Stimulated activated CD8-positive, alpha-beta memory T cell treated with anti-CD3 and anti-CD28 coated beads, Interleukin-2, amount 100 ng/mL, for 1 hour (primary cell): Measurements from ENCODE around the gene RPL36AL.
"Not testable (repeated sequence)": the region's sequence is repeated elsewhere in the genome, so short reads cannot be mapped to it uniquely, and the experiment has no call there.

Experiments
- DNase-seq, 2 donors: peaks; one replicate each; pipeline ENCODE4 v3.0.0-alpha.2; 2020; ENCODE audit warnings: low read depth in 2 of 2

The RPL36AL gene

DNA sequence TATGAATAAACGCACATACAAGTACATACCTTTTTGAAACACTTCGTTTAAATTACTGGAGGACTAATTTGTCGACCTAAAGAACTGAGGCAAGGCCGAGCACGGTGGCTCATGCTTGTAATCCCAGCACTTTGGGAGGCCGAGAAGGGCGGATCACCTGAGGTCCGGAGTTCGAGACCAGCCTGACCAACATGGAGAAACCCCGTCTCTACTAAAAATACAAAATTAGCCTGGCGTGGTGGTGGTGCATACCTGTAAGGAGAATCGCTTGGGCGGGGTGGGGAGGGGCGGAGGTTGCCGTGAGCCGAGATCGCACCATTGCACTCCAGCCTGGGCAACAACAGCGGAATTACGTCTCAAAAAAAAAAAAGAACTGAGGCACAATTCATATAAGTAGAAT, 1.2 kb downstream of the RPL36AL start:
- DNase-seq, result not testable (repeated sequence)

DNA sequence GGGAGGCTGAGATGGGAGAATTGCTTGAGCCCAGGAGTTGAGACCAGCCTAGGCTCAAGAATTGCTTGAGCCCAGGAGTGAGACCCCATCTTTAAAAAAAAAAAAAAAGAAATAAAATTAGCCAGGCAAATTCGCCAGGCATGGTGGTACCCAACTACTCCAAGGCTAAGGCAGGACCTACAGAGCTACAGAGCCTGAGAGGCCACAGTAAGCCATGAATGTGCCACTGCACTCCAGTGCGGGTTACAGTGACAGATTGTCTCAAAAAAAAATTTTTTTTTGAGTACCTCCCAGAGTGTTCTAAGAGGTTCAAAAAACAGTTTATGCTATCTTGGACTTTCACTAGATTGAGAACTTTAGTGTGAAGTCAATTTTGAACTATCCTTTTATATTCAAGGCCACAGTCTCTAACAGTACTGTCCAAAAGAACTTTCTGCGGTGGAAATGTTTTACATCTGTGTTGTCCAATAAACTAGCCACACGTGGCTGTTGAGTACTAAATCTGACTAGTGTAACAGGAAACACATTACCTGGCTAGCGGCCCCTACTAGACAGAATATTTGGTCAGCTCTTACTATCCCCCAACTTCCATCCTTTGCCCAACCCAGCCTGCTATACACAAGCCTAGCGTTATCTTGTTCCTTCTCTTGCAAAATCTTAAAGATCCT, 2.4 kb downstream of the RPL36AL start:
- no peak for DNase-seq

DNA sequence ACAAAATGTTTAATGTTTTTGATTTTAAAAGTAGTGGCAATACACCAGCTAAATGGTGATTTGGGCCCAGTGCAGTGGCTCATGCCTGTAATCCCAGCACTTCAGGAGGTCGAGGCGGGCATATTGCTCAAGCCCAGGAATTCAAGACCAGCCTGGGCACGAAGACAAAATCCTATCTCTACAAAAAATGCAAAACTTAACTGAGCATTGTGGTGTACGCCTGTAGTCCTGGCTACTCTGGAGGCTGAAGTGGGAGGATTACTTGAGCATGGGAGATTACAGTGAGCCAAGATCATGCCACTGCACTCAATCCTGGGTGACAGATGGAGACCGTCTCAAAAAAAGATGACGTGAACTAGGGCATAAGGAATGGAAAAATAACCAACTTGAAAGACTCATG, 4.7 kb downstream of the RPL36AL start:
- DNase-seq, result no peak

DNA sequence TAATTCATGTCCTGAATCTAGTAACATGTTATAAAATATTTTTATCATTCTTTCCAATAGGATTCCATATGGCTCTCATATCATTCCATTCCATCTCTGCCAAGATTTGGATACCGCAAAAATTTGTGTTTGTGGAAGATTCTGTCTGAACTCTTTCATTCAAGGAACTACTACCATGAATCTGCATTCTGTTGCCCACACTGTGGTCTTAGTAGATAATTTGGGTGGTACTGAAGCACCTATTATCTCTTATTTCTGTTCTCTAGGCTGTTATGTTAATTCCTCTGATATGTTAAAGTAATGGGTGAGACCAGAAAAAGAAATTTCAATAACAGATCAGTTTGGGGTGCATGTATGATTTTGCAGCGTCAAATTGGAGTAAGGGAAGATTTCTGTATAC, 6.2 kb downstream of the RPL36AL start:
- DNase-seq, result no peak

DNA sequence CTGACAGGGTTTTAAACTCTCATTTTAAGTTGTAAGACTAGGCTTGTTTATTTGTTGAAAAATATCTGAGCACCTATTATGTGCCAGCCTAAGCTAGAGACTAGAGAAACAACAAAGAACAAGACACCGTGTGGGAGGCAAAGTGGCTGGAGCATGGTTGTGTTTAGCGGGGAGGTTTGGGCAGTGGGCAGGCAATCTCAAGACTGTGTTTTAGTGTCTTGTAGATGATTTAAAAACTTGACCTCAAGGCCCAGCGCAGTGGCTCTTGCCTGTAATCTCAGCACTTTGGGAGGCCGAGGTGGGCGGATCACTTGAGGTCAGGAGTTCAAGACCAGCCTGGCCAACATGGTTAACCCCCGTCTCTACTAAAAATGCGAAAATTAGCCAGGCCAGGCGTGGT, 7.8 kb downstream of the RPL36AL start:
- no peak for DNase-seq

DNA sequence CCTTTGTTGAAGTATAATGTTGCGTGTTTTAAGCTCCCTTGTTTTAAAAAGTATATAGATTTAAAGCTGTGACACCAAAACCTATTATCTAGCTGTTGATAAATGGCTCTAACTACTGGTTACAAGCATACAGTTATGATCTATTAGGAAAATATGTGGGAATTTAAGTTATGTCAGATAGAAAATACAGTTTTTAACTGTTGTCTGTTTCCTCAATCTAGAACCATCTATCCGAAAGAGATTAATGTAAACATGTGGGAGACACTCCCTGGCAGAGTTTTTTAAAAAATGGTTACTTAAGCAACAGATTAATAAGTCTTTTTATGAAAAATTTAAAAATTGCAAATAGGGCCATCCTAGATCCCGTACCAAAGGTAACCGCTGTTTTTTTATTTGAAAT, 8.2 kb downstream of the RPL36AL start:
- DNase-seq, result no peak

DNA sequence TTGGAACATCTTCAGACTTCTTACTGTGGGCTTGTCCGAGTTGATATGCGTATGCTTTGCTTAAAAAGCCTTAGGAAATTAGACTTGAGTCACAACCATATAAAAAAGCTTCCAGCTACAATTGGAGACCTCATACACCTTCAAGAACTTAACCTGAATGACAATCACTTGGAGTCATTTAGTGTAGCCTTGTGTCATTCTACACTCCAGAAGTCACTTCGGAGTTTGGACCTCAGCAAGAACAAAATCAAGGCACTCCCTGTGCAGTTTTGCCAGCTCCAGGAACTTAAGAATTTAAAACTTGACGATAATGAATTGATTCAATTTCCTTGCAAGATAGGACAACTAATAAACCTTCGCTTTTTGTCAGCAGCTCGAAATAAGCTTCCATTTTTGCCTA, 12.8 kb downstream of the RPL36AL start:
- DNase-seq, result no peak

DNA sequence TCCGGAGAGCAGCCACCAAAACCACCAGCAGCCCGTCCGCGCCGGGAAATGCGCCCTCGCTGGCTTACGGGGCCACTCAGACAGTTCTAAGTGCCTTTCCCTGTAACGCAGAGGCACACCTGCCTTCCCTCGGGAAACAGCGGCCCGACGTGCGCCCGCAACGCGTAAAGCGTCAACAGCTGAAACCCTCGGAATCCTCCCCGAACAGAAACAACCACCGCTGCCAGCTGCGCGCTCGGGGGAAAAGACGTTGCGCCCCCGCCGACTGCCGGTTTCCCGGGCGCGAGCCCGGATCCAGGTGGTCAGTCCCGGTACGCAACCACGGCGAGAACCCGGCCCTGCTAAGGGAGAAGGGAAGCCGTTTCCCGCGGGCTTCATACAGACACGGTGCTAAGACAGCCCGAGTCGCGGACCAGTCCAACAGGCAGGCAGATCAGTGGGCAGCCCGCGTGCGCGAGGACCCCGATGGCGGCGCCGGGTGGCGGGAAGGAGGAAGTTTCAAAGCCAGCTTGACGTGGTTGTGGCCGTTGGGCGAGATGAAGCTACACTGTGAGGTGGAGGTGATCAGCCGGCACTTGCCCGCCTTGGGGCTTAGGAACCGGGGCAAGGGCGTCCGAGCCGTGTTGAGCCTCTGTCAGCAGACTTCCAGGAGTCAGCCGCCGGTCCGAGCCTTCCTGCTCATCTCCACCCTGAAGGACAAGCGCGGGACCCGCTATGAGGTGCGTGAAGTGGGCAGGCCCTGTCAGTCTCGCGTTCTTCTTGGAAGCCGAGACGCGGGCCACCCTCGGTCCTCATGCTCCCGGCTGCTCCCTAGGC, 21.7 kb downstream of the RPL36AL start, which contains the start of gene LRR1:
LRR1 (plus strand) TSS at position 456 of the 816 bp plus-strand sequence; CDS start at position 537, 81 bp downstream.
- peak; percentile 67 to 69 for DNase-seq

DNA sequence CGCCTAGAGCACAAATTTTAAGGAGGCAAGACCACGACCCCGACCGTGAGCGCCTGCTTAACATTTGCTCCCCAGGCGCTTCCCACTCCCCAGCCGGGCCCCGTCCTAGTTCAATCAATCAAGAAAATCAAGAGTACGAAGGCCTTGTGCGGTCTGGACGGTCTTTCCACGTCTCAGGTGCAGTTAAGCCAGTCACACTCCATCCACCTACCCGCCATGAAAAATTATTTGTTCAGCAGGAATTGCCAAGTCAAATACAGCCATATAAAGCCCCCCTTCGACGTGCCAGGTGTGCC, 22.3 kb downstream of the RPL36AL start:
- DNase-seq, result peak in 1 of 2 donors; percentile 4

DNA sequence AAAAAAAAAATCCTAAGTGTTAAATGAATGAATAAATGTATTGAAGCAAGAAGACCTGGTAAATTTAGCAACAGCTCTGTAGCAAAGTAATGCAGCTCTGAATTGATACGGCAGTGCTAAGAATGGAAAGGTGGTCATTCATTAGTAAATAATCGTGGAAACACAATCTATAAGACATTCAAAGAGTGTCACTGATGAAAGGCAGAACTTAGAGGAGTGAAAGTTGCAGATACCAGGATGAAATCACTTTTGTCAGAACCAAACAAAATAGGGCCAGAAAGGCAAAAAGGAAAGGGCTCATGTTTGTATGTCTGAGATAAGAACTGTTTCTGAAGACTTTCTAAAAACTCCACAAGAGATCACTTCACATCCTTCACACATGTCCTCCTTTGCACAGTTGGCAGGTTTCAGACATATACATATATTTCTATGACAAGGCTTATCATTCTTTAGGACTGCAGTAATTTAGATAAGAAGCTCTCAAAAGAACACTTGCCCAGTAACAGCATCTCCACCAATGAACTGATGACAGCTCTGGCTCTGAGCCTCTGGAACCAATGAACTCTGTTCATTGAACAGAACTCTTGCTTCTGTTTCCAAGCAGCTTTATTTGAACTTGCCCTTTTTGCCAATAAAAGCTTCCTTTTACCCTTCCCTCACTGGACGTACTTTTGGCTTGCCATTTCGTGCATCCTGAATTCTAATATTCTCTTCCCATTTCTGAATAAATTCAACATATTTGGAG, 25.9 kb downstream of the RPL36AL start:
- no peak for DNase-seq

DNA sequence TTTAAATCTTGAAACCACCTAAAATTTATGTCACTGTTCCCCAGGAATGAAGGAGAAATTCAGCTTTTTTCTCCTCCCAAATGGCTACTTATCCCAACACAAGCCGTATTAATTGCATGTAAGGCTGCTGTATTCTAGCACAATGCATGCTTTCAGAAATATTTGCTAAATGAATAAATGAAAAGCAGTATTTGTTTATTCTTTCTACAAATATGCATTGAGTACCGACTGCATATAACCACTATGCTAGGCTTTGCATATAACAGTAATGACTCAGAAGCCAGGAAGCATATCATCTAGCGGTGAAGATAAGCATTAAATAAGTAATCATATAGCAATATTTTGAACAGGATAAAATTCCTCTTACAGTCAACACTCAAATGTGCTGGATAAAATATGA, 27.4 kb downstream of the RPL36AL start:
- no peak for DNase-seq

DNA sequence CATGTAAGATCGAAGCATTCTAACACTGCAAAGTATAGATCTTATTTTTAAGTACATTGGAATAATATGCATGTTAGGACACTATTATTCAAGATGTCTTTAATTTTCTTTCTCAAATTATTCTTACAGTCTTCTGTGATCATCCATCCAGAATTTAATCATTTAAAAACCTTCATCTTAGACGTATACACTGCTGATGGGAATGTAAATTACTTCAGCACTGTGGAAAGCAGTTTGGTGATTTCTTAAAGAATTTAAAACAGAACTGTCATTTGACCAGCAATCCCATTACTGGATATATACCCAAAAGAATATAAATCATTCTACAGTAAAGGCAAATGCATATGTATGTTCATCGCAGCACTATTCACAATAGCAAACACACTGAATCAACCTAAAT, 31.0 kb downstream of the RPL36AL start:
- DNase-seq, result no peak

DNA sequence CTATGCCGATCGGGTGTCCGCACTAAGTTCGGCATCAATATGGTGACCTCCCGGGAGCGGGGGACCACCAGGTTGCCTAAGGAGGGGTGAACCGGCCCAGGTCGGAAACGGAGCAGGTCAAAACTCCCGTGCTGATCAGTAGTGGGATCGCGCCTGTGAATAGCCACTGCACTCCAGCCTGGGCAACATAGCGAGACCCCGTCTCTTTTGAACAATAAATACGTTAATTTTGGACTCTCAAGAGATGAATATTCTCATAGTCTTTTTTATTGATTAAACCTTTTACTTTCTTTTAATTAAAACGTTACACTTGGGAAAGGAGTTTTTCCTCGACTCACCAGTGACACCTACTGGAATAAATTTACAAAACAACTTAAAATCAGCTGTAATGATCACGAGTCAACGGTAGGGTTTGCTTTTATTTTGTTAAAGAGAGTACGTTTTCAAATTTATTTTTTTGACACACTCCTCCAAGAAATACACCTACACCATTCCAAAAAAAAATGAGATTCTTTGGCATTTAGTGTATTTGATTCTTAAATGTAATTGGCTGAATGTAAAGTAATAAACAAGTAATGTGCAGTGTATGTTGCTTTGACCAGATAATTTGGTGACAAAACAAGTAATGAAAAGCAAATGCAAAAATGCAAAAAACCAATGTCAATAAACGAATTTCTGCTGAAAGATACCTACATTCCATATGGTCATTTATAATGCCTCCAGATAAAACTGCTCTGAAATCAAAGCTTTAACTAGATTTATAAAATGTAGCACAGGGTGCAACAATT, 33.6 kb downstream of the RPL36AL start:
- DNase-seq, result no peak

DNA sequence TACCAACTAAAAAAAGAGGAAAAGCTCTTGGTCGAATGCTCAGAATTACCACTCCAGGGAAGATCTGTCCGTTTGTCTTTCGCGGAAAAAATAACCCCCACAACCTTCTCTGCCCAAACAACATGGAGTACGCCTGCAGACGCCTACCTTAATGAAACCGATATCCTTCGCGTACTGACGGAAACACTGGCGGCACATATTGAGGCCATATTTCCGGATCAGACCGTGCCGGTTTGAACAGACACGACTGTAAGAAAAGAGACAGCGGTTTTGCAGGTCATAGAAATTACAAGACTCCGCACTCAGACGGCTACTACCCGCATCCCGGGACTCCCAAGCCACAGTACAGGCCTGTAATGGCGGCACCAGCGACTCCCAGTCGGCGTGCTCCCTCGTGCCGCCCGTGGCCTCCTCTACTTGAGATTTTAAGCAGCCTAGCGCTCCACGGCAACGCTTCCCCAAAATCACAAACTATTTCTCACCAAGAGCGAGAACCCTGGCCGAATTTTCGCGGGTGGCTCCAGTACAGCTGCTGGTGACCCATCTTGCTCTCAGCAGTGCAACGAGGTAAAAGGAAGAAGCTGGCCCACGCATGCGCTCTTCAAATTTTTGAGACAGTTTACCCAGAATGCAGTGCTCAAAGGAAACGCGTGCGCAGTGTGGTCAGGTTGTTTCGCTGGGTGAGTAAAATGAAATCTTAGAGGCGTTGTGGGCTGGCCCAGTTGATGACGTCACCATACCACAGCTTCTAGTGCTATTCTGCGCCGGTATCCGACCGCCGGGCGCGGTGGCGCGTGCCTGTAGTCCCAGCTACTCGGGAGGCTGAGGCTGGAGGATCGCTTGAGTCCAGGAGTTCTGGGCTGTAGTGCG, 34.4 kb downstream of the RPL36AL start, which contains the start of gene RPS29:
RPS29 (minus strand) TSS at position 578 of the 870 bp plus-strand sequence; CDS start at position 544, 34 bp downstream.
- DNase-seq, result peak; percentile 96

DNA sequence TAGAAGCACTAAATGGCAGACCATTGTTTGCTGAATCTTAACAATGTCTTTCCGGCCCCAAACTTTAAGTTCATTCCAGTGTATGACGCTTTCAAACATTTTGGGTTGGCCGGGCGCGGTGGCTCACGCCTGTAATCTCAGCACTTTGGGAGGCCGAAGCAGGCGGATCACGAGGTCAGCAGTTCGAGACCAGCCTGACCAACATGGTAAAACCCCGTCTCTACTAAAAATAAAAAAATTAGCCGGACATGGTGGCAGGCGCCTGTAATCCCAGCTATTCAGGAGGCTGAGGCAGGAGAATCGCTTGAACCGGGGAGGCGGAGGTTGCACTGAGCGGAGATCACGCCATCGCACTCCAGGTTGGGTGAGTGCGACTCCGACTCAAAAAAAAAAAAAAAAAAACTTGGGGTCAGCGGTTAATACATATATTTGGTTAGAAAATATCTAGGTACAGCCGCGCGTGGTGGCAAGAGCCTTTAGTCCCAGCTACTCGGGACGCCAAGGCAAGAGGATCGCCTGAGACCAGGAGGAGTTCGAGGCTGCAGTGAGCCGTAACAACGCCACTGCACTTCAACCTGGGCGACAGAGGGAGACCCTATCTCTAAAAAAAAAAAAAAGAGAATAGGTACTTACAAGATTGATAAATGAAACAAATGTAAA, 35.3 kb downstream of the RPL36AL start:
- not testable (repeated sequence) for DNase-seq

DNA sequence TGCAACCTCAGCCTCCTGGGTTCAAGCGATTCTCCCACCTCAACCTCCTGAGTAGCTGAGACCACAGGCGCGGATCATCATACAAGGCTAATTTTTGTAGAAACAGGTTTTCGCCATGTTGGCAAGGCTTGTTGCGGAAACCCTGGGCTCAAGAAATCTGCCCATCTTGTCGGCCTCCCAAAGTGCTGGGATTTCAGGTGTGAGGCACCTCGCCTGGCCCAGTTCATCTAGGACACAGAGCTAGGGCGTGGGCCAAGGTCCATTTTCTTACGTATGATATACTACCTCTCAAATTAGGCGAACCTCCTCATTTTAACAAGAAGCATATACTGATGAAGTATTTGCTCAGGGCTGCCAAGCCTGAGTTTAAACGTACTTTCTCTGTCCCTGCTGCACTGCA, 36.4 kb downstream of the RPL36AL start:
- no peak for DNase-seq

DNA sequence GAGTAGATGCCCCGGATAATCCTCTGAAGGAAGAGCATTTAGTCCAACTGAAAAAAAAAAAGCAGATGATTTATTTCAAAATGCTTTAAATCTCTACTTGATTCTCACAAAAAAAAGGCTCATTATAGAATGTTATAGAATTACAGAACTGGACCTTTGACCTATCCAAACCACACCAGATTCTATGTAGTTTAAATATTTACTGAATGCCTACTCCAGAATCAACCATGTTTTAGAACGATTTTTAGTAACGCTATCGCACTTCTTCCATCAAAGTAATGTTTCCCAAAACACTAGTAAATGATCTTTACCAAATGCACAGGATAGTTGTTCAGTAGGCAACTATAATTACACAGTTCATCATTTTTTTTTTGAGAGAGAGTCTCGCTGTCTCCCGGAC, 36.8 kb downstream of the RPL36AL start:
- no peak for DNase-seq

DNA sequence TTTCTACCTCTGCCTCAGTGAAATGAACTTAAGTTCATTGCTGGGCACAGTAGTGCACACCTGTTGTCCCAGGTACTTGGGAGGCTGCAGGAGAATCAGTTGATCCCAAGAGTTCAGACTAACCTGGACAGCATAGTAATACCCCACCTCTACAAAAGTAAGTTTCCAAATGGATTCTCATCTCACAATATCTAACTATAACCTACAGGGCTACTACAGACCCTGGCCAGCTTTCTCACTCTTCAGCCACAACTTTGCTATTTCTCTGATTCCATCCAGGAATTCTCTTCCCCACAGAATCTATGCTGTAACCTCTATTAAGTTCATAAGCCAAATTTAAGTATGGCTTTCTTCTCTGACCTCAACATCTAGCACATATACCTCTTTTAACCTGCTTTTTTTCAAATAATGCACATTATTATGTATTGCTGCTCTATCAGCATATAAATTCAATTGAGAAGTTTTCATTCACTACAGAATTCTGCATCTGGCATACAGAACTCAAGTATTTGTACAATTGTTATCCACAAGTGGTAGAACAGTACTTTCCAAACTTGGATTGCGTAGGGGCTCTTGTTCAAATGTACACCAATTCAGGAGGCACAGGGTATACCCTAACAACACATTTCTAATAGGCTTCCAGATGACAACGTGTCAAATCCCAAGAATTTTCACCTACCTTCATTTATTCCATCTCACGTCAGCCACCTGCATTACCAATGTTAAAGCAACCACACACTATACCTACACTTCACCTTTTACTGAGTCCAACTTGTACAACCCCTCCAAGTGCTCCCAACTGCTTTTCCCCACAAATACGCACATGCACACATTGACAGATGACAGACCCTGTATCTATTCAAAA, 38.1 kb downstream of the RPL36AL start:
- no peak for DNase-seq
